Stimulated activated CD4-positive, alpha-beta T cell treated with anti-CD3 and anti-CD28 coated beads, Interleukin-4, amount 100 ng/mL, for 1 hour (primary cell): ENCODE results near the gene COL27A1.
A peak's percentile ranks its signal among the peaks of the same experiment; 100 is the strongest.

Experiments
- DNase-seq: peaks from one replicate; pipeline ENCODE4 v3.0.0-alpha.2; 2020

Gene COL27A1

DNA sequence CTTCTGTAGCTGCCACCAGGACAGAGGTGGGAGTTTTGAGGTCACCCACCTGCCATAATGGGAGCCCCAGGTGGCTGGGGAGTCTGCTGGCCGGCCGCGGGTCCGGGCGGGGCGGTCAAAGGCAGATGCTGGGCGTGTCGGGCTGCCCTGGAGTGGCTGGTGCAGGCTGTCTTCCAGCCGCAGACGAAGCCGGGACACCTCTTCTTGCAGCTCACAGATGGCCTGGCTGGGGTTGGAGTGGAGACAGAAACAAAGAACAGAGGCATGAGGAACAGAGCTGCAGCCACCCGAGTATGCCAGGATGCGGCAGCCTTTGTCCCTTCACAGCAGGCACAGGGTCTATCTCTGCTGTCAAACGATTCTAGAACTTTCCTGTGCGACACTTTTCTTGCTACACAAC is 192.3 kb downstream of the COL27A1 start:
- DNase-seq, result no peak

DNA sequence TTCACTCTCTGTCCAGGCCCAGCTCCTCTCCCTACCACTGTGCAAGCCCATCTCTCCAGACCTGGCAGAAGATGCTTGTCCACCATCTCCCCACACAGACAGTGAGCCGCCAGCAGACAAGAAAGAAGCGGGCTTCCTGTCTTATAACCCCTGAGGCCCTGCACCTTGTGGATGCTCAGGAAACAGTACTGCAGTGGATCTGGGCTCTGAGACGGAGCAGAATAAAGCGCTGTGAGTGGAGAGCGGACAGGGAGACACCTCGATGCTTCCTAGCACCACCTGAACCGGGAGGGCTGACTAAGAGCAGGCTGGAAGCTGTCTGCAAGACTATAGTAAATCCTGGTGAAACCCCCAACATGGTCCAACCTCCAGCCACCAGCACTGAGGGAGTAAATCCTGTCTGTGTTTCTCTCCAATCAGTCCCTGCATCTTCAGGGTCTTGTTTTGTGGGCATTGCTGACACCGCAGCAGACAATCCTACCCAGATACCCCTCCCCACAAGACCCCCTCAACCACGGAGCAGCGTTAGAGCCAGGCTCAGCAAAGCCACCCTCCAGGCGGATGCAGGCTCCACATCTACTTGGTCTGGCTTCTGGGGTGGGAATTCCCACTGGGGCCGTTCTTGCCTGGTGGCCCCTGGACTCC is 193.0 kb downstream of the COL27A1 start:
- no peak for DNase-seq

GRCh38 chr9:114348906-114349482 is 193.7 kb downstream of the COL27A1 start:
- peak; percentile 87 for DNase-seq

DNA sequence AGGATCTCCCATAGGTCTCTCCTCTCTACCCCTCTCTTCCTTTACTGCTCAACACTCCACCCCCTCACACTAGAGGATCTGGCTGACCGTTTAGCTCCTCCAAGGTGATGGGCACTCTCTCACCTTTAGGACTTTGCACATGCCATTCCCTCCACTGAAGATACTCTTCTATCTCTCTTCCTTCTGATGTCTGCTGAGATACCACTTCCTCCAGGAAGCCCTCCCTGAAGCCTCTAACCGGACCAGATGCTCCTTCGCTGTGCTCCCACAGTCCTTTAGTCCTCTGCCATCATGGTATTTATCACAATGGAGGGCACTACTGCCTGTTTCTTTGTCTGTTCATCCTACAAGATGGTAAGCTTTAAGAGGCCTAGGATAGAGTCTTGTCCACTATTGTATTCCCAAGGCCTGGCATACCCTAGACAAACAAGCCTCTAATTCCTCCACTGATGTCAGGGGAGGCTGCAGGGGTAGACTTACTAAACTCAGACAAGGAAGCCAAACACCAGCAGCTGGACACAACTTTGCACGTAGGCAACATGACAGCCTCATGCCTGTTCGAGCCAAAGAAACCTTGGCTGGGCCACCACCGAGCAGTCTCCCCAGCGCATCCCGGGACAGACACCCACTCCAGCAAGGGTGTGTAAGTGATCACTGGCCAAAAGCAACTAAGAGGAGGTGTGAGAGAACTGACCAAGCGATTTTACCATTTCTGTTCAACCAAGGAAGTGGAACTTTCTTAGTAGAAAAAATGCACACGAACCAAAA is 194.6 kb downstream of the COL27A1 start:
- DNase-seq, result no peak

DNA sequence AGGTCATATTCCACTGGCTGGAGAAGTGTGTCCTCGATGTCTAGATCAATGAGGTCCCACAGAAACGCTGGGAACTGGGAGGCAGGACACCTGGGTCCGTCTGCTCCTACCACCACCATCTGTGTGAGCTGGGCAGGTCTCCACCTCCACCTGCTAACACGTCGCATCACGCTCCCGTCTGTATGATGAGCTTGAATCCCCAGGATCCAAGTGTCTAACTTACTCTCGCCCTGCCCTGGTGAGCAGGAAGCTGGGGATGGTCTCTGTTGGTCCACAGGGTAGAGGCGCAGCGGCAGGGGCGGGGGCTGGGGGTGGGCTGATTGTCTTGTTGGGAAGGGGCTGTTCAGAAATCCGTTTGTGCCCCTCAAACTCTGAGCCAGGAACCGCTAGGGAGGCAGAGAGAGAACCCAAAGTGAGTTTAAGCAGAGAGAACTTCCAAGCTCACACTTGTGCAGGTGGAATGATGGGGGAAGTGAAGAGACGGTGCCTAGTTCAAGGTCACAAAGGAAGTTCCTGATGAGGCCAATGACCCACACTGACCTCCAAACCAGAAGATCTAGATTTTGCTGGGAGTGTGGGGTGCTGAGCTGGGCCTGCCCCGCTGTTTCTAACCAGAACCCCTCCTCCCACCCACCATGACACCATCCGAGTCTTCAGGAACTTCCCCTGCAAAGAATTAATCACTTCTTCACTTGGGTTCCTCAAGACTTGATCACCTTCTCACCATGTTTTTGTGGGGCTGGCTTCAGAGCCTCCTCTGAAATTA is 195.5 kb downstream of the COL27A1 start:
- DNase-seq, result no peak

- DNase-seq, result no peak
These were observed 196.6 kb downstream of the COL27A1 start for GRCh38 chr9:114351932-114352331.

- no peak for DNase-seq
These were observed 200.5 kb downstream of the COL27A1 start for GRCh38 chr9:114355821-114356220.

GRCh38 chr9:114356792-114357191 is 201.5 kb downstream of the COL27A1 start:
- DNase-seq, result no peak

- no peak for DNase-seq
These were observed 202.0 kb downstream of the COL27A1 start for GRCh38 chr9:114357360-114357759.

- DNase-seq, result no peak
These were observed 202.6 kb downstream of the COL27A1 start for GRCh38 chr9:114357911-114358328.

- no peak for DNase-seq
These were observed 204.5 kb downstream of the COL27A1 start for GRCh38 chr9:114359801-114360200.

DNA sequence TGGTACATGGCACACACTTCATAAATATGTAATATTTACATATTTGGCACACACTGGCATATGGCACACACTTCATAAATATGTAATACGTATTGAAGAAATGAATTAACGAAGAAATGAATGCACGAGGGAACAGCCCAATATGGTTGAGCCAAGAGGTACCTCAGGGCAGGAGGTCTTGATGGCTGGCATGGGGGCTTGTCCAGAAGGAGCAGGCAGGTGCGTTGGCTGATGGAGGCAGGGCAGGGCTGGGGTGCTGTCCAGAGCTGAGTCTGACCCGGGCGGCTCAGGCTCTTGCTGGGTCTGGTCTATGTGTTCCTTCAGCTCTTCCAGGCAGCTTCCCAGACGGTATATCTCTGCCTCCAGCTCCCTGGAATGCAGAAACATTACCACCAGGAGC is 206.2 kb downstream of the COL27A1 start:
- DNase-seq, result no peak
